COR-L47 (cell line): ENCODE measurements around the gene FAIM.
A peak's percentile ranks its signal among the peaks of the same experiment; 100 is the strongest.
"Not testable (repeated sequence)": the region's sequence is repeated elsewhere in the genome, so short reads cannot be mapped to it uniquely, and the experiment has no call there.

Experiments used
- DNase-seq: peaks from one replicate; lab custom pipeline; 2025; lab: John Stamatoyannopoulos, UW

FAIM gene

DNA sequence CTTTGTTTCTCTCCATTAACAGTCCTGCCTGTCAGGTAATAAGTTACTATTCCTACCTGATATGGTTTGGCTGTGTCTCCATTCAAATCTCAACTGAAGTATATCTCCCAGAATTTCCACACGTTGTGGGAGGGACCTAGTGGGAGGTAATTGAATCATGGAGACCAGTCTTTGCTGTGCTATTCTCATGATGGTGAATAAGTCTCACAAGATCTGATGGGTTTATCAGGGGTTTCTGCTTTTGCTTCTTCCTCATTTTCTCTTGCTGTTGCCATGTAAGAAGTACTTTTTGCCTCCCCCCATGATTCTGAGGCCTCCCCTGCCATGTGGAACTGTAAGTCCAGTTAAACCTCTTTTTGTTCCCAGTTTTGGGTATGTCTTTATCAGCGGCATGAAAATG is 6.9 kb upstream of the FAIM start:
- DNase-seq, result not testable (repeated sequence)

DNA sequence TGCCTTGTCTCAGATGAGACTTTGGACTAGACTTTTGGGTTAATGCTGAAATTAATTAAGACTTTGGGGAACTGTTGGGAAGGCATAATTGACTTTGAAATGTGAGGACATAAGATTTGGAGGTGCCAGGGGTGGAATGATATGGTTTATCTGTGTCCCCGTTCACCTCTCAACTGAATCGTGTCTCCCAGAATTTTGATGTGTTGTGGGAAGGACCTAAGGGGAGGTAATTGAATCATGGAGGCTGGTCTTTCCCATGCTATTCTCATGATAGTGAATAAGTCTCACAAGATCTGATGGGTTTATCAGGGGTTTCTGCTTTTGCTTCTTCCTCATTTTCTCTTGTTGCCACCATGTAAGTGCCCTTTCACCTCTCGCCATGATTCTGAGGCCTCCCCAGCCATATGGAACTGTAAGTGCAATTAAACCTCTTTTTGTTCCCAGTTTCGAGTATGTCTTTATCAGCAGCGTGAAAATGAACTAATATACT is 4.4 kb upstream of the FAIM start:
- DNase-seq, result not testable (repeated sequence)

DNA sequence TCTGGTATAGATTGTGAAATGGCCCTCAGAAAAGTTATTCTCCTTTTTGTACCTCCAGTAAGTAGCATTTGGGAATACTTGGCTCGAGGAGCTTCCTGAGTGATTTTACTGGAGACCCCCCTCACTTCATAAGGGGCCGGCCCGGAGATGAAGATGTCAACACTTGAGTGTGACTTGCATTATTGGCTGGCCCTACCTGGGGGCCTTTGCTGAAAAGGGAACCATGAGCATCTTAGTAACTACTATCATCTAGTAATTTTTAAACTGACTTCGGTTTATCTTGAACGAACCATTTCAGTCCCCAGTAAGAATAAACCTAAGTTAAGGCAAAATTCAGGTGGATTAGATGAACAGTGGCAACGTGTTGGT is 1.3 kb downstream of the FAIM start:
- DNase-seq, result no peak

DNA sequence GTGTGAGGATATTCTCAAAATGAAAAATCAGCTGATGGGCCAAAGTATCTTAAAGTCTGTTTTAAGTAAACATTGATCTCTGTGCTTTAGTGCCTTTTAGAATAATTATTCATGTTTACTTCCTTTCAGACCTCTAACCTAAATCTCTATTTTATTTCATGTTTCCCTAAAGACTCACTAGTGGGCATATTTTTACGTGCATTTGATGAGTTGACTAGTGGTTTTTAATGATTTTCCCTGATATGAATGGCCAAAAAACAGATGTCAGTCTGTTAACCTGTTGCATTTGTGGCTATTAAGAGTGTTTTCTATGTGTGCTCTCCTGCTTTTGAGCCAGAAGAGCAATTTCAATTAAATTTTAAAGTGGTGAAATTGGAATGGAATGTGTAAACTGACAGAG is 6.9 kb downstream of the FAIM start:
- no peak for DNase-seq

DNA sequence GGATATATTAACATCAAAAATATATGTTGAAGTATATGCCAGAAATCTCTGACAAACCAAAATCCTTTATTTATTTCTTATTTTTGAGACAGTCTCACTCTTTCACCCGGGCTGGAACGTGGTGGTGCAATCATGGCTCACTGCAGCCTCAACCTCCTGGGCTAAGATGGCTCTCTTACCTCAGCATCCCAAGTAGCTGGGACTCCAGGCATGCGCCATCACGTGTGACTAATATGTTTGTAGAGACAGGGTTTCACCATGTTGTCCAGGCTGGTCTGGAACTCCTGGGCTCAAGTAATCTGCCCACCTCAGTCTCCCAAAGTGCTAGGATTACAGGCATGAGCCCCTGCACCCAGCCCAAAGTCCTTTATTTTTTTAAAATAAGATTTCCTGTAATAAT is 11.9 kb downstream of the FAIM start:
- no peak for DNase-seq

DNA sequence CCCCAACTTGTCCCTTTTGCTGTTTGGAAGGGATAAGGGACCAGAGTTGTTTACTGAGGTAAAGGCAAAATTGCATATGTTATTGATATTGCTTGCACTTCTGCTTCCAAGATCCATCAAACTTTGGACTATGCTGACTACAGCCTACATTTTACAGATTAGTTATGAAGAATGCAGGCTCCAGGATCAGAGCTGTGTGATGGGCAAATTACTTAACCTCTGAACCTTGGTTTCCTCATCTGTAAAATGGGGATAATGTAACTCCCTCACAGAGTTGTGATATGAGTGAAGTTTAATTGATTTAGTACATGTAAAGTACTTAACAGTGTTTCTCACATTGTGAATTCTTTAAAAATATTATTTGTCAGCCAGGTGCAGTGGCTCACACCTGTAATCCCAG is 15.9 kb downstream of the FAIM start:
- no peak for DNase-seq

DNA sequence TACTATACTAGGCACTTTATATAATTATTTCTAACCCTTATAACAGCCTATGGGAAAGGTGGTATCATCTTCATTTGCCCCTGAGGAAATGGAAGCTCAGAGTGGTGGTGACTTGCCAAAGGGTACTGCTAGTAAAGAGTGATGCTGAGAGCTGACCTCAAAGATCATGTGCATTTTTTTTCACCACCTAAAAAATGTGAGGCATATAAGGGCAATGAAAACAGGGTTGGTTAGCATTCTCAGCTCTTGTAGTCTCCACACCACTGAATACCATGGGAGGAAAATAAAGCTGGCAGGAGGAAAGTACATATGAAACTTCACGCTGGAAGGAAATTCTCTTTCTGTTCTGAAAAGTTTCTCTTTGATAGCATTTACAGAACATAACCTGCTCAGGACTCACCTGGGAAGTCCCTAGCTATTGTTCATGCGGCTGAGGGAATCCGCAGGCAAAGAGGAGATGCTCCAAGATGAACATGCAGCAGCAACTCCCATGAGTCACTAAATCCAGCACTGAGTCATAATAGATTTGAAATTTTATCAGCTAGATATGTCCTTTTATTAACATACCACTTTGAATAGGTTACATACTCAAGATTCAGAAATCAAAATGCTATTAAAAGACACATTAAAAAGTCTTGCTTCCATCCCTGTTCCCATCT is 17.3 kb downstream of the FAIM start:
- no peak for DNase-seq

DNA sequence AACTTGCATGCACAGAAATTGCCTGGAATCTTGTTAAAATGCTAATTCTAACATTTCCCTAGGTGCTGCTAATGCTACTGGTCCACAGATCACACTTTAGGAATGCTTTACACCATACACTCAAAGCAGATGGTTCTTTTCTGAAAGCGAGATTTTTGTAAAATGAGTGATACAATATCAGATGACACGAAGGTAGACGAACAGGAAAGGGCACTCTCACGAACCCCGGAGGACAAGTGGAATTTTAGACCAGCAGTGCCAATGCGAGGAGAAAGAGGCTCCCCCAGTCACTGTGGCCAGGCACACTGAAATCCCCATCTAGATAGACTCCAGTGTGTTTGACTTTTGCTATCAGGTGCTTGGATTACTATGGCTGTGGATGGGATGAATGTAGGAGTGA is 21.0 kb downstream of the FAIM start:
- DNase-seq, result no peak

DNA sequence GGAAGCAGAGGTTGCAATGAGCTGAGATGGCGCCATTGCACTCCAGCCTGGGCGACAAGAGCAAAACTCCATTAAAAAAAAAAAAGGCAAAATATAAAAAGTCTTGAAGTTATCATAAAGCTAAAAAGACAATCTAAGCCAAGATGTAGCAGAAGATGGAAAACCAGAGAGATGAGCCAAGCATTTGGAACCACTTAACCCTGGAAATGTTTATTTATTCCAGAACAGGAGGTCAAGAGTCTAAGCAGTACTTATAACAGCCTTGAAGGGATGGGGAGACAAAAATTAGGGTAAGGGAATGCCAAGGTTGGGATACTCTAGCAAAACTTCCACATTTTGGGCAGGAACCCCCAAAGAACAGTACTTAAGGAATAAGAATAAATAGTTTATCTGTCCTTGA is 30.1 kb downstream of the FAIM start:
- no peak for DNase-seq

DNA sequence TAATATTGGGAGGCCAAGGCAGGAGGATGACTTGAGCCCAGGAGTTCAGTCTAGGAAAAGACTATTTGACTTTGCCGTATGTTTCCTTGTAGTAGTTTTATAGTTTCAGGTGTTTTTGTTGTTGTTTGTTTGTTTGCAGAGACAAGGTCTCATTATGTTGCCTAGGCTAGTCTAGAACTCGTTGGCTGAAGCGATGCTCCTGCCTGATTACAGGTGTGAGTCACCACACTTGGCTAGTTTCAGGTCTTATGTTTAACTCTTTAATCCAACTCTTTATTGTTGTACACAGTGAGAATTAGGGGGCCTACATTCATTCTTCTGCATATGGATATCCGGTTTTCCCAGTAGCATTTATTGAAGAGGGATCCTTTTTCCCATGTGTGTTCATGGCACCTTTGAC is 32.0 kb downstream of the FAIM start:
- no peak for DNase-seq

DNA sequence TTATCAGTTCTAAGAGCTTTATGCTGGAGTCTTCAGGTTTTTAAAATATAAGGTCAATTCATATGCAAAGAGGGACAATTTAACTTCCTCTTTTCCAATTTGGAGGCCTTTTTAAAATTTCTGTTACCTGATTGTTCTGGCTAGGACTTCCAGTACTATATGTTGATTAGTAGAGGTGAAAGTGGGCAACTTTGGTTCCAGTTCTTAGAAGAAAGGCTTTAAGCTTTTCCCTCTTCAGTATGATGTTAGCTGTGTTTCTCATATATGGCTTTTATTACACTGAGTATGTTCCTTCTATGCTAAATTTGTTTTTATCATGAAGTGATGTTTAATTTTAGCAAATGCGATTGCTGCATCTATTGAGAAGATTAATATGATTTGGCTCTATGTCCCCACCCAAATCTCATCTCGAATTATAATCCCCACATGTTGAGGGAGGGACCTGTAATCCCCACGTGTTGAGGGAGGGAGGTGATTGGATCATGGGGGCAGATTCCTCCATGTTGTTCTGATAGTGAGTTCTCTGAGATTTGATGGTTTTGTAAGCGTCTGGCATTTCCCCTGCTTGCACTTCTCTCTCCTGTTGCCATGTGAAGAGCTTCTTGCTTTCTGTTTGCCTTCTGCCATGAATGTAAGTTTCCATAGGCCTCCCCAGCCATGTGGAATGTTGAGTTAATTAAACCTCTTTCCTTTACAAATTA is 33.8 kb downstream of the FAIM start:
- no peak for DNase-seq

DNA sequence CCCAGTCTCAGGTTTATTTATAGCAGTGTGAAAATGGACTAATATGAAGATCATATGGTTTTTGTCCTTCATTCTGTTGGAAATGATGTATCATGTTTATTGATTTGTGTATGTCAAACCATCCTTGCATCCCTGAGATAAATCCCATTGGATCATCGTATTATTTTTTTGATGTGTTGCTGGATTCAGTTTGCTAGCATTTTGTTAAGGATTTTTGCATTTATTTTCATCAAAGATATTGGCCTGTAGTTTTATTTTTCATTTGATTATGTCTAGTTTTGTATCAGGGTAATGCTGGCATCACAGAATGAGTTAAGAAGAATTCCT is 34.3 kb downstream of the FAIM start:
- no peak for DNase-seq

DNA sequence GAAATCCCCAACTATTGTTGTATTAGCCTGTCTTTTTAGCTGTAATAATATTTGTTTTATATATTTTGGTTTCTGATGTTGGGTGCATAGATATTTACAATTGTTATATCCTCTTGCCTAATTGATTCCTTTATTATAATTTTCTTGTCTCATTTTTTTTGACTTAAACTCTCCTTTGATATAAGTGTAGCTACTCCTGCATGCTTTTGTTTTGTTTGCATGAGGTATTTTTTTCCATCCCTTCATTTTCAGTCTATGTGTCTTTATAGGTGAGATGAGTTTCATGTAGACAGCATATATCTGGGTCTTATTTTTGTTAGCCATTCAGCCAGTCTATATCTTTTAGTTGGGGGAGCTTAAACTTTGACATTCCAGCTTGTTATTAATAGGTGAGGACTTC is 37.4 kb downstream of the FAIM start:
- no peak for DNase-seq

DNA sequence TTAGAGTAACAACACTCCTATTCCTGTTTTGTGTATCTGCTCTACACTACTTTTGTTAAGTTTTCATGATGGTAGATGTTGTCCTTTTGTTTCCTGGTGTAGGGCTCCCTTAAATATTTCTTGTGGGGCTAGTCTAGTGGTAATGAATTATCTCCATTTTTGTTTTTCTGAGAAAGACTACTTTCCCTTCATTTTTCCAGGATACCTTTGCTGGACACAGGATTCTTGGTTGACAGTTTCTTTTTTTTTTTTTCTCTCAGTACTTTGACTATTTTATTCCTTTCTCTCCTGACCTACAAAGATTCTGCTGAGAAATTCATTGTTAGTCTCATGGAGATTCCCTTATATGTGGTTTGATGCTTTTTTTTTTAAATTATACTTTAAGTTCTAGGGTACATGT is 37.9 kb downstream of the FAIM start:
- no peak for DNase-seq

DNA sequence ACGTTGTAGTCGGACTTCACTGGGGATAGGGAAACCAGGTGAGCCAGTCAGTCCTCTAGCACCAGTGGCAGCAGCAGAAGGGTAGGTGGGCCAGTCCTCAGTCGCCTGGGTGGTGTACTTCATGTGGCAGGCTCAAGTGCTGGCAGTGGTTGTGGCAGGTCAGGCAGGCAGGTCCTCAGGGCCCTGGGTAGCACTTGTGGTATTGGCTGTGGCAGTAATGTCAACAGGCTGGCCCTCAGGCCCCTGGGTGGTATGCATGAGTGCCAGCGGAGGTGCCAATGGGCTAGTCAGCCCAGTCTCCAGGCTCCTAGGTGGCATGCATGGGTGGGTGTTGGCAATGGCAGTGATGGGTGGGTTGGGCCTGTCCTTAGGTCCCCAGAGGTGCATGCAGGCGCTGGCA is 40.6 kb downstream of the FAIM start:
- no peak for DNase-seq

DNA sequence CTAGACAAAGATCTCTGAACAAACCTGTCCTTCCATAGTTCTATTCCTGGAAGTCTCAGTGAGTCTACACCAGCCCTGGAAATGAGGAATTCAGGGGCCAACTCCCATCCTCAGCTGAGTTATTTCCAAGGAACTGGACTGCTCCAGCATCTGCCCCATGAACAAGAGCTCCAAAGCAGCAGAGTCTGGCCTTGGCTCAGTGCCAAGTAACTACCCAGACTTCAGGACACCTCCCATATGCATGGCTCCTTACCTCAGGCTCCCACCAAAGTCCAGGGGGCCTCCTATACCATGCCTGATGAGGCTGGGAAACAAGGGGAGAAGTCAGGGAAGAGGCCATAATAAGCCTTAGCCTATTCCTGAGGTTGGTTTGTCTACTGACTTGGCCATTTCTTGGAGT is 45.0 kb downstream of the FAIM start:
- no peak for DNase-seq

DNA sequence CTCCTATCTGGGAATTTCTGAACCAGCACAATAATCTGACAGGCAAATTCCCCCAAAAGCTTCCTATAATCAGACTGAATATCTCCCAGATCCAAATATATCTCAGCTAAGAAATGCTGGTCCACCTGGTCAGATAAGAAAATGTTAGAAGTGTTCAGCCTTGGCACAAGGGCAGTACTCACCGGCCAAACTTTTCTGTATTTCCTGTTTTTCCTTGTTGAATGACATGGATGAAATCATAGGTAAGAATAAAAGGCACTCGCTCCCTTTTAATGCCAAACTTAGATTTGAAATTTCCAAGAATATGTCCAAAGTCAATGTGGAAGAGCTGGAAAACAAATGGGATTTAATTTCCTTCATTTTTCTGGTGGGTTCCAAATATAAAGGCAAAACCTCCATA is 48.9 kb downstream of the FAIM start:
- DNase-seq, result no peak

DNA sequence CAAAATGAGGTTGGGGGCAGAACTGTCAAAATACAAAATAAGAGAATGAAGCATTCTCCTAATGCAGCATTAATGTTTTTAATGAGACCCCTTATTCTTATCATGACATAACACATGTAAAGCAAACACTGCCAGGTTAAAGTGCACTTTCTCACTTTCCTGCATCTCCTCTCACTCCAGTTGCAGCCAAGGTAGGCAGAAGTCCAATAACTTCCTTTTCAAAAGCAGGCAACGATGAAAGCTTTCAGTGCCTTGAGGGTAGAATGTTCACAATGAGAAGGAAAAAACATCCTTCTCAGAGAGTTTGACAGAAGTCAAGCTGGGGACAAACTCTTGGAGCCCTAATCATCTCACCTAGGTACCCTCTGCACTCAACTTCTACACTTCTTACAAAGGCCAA is 59.5 kb downstream of the FAIM start:
- DNase-seq, result no peak

DNA sequence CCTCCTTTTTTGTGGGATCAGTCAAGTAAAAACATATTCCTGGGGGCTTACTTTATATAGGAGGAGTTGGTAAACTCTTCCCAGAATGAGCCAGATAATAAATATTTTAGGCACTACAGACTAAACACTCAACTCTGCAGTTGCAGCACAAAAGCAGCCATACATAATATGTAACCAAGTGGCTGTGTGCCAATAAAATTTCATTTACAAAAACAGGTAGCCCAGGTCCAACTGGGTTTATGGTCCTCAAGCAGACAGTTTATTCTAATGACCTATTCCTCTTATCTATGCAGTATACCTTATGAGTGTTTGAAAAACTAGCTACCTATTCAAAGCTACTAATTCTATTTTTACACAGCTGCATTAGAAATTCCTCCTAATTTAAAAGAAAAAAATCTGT is 61.8 kb downstream of the FAIM start:
- DNase-seq, result peak; percentile 4

DNA sequence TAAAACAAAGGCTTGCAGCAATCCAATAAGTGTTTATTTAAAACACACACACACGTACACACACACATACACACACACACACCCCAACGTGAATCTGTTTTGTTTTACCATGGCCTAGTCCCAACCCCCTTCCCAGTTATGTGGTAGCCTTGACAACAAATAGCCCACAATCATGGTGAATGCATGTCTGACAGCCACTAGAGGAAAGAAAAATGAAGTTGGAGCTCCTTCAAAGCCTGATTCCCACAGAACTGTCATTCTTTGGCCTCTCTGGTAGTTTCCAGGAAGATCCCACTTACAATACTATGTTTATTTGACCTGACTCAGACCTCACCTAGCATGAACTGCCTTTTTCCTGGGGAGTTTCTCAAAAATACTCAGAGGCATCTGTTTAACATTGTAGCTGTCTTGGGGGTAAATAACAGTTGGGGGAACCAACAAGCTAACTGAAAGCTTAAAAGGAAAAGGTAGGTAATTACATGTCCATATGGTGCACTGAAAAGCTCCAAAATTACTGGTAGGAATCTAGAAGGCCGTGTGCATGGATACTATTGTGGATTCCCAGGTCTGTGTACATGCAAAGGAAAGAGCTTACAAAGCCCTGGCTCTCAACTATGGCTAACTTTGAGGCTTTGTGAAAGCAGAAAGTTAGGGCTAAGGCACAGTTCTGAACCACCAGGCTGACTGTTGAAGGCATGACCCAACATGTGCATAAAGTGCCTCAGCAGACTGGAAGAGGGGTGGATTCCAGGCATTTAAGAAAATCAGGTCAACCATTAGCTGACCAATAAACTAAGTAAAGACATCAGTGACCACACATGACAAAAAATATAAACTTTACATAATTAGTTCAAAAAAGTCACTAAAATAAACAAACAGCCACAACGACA is 65.3 kb downstream of the FAIM start:
- DNase-seq, result no peak

DNA sequence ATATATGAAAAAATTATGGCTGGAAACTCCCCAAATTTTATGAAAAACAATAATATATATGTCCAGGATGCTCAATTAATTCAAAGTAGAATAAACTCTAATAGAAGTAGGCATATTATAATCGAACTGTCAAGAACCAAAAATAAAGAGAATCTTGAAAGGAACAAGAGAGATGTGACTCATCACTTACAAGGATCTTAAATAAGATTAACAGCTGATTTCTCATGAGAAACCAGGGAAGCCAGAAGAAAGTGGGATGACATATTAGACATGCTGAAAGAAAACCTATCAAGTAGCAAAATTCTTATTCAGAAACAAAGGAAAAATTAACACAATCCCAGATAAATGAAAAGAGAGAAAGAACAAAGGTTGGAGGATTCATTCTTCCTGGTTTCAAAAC is 66.8 kb downstream of the FAIM start:
- no peak for DNase-seq

DNA sequence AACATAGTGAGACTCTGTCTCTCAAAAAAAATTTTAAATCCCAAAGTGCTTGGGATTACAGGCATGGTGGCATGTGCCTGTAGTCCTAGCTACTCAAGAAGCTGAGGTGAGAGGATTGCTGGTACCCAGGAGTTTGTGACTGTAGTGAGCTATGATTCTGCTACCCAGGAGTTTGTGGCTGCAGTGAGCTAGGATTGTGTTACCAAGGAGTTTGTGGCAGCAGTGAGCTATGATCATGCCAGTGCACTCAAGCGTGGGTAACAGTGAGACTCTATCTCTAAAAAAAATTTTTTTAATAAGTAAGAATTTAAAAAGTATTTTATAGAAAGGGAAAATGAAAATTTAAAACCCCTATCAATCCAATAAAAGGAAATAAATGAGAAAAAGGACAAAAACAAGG is 69.5 kb downstream of the FAIM start:
- DNase-seq, result no peak

DNA sequence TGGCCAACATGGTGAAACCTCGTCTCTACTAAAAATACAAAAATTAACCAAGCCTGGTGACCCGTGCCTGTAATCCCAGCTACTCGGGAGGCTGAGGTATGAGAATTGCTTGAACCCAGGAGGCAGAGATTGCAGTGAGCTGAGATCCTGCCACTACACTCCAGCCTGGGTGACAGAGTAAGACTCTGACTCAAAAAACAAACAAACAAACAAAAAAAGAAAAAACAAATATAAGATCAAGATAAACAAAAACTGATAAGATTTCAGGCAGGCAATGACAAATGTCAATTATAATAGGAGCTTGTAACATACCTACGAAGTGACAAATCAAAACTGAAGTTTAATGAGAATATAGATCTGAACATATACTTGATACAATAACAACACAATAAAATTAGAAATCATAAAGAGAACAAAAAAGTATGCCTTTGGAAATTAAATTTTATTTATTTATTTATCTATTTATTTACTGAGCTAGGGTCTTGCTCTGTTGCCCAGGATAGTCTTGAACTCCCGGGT is 70.4 kb downstream of the FAIM start:
- DNase-seq, result no peak
